Stimulated activated CD8-positive, alpha-beta memory T cell treated with anti-CD3 and anti-CD28 coated beads, Interleukin-7, amount 100 ng/mL, for 48 hours (primary cell): ENCODE results near the gene TTLL4.

Source experiments
- DNase-seq, 2 donors: peaks; one replicate each; pipeline ENCODE4 v3.0.0-alpha.2; 2020; ENCODE audit warnings: low read depth in 1 of 2; ENCODE audit errors: extremely low read depth in 1 of 2

Gene TTLL4

DNA sequence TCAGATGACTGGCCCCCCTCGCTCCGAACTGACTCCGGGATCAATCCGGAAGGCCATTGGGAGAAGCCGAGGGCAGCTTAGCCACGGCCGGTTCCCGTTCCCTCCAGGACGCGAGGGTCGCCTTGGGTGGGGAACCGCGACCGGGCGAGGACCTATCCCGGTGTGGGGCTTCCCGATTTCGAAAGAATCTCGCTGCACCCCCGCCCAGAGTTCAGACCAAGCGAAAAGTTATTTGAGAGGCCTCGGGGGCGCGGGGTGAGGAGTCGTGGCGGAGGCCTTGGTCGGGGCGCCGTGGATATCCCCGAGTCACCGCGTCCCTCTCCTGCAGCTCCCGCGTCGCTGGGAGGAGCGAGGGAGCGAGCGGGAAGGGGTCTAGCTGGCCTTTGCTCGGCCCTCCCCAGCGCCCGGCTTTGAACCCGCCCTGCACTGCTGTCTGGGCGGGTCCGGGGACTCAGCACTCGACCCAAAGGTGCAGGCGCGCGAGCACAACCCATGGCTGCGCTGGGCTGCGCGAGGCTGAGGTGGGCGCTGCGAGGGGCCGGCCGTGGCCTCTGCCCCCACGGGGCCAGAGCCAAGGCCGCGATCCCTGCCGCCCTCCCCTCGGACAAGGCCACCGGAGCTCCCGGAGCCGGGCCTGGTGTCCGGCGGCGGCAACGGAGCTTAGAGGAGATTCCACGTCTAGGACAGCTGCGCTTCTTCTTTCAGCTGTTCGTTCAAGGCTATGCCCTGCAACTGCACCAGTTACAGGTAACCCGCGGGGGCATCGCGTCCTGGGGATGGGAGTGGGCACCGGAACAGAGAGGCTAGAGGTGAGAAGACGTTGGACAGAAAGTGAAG is 71.3 kb downstream of the TTLL4 start, which contains the start of gene CYP27A1:
TSS of gene CYP27A1 (plus strand) at position 457 of the 837 bp plus-strand sequence. CDS start at position 493, 36 bp downstream.
- no peak for DNase-seq

- DNase-seq, result no peak
Observed at GRCh38 chr2:218782528-218782844, 71.9 kb downstream of the TTLL4 start.

GRCh38 chr2:218783688-218784087 is 73.1 kb downstream of the TTLL4 start:
- DNase-seq, result no peak

GRCh38 chr2:218785103-218785502 is 74.5 kb downstream of the TTLL4 start:
- no peak for DNase-seq

DNA sequence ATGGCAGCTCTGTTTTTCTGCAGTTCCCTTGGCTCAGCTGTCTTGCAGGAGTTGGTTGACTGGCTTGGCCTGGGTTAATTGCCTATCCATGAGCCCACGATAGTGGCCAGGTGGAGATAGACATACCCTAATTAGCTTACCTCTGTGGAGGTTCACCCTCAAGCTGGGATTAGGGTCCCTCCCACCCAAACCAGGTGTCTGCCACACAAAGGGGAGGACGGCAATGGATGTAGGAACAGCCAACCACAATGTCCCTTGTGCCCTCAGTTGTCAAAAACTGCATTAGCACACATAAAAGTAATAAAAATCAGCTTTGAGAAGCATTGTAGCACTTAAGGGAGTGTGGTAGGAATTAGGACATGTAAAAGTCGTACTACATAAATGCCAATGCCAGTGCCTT is 75.5 kb downstream of the TTLL4 start:
- no peak for DNase-seq

GRCh38 chr2:218788529-218789255 is 78.1 kb downstream of the TTLL4 start:
- DNase-seq, result no peak

GRCh38 chr2:218792433-218792832 is 81.8 kb downstream of the TTLL4 start:
- DNase-seq, result no peak

DNA sequence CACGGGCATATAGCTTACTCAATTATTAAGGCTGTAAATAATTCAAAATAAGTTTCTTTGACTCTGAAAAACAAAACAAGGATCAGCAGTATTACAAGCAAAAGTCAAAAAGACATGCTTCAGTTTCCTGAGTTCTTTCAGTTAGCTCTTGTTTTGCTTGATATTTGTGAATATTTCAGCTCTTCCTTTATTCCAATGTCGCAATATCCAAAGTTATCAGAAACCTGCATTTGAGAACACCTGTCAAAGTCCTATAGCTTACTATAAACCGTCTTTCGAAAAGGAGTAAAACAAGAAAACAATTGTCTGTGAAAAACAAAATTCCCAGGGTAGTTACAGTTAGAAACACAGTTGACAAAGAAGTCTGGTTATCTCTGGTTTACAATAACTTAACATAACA is 86.1 kb downstream of the TTLL4 start:
- no peak for DNase-seq

- DNase-seq, result no peak
Observed at GRCh38 chr2:218798767-218799504, 88.3 kb downstream of the TTLL4 start.

GRCh38 chr2:218799990-218800389 is 89.4 kb downstream of the TTLL4 start:
- DNase-seq, result no peak

GRCh38 chr2:218802386-218802994 is 91.9 kb downstream of the TTLL4 start:
- no peak for DNase-seq

GRCh38 chr2:218804817-218805216 is 94.2 kb downstream of the TTLL4 start:
- no peak for DNase-seq
